ENCODE measurements around the gene CRELD2. TPM values are rescaled to one million over a fixed set of nuclear protein-coding genes. Genes with fewer than 3 reads are reported as not detected.

The CRELD2 gene
- total RNA-seq, 3 donors from 2014 or later, result 27.6 to 57.6 (median 32.2) TPM

GRCh38 chr22:49961601-49962011, 43.2 kb downstream of the CRELD2 start:
- H3K4me1 ChIP-seq (ENCODE audit: low read depth), result peaks cover 37% of the 10 kb centered on the region
- intact Hi-C loops (cut with DNase I, micrococcal nuclease), result no loop called here
- DNase-seq, result no peak
- H3K9me3 ChIP-seq, result no peaks in the 10 kb centered on the region
- peak overlapping the region; percentile 78 for H3K4me3 ChIP-seq
- H3K36me3 ChIP-seq (ENCODE audit: low read depth), result peaks cover 5% of the 10 kb centered on the region
- ATAC-seq, result no peak
- no peak for TF ChIP-seq CTCF (IDR thresholded peaks at IDR 0.05)

- Histone ChIP-seq H3K4me1 (ENCODE audit: low read depth) (peaks cover 42% of the 10 kb centered on the region), H3K36me3 (ENCODE audit: low read depth) (peaks cover 5% of the 10 kb centered on the region), H3K4me3 (peak overlapping the region; percentile 78), H3K9me3 (no peaks in the 10 kb centered on the region)
- DNase-seq, result peak; percentile 85 to 91 (median 88)
- no peak for TF ChIP-seq CTCF (IDR thresholded peaks at IDR 0.05)
- peak; percentile 30 for ATAC-seq
- intact Hi-C loops (cut with DNase I, micrococcal nuclease), result no loop called here
Measured at GRCh38 chr22:49962012-49962750, 43.7 kb downstream of the CRELD2 start.

- Histone ChIP-seq H3K36me3 (ENCODE audit: low read depth) (peaks cover 5% of the 10 kb centered on the region), H3K4me3 (peak overlapping the region; percentile 78), H3K4me1 (ENCODE audit: low read depth) (peaks cover 37% of the 10 kb centered on the region), H3K9me3 (no peaks in the 10 kb centered on the region)
- peak; percentile 54 to 75 (median 59) for DNase-seq
- no peak for TF ChIP-seq CTCF (IDR thresholded peaks at IDR 0.05)
- intact Hi-C loops (cut with DNase I, micrococcal nuclease), result no loop called here
- ATAC-seq, result no peak
Measured at GRCh38 chr22:49962751-49963646, 44.6 kb downstream of the CRELD2 start.

GRCh38 chr22:49963647-49964026, 45.2 kb downstream of the CRELD2 start:
- Histone ChIP-seq H3K4me1 (ENCODE audit: low read depth) (peaks cover 35% of the 10 kb centered on the region), H3K4me3 (no peak overlapping the region), H3K36me3 (ENCODE audit: low read depth) (peaks cover 5% of the 10 kb centered on the region), H3K9me3 (no peaks in the 10 kb centered on the region)
- ATAC-seq (no peak), DNase-seq (peak in 2 of 3 donors; percentile 48 to 64)
- TF ChIP-seq CTCF (IDR thresholded peaks at IDR 0.05), result no peak
- intact Hi-C loops (cut with DNase I, micrococcal nuclease), result no loop called here

GRCh38 chr22:49964136-49965090, 46.0 kb downstream of the CRELD2 start:
- Histone ChIP-seq H3K36me3 (ENCODE audit: low read depth) (peaks cover 5% of the 10 kb centered on the region), H3K9me3 (no peaks in the 10 kb centered on the region), H3K4me3 (no peak overlapping the region), H3K4me1 (ENCODE audit: low read depth) (peaks cover 33% of the 10 kb centered on the region)
- DNase-seq (peak; percentile 20 to 61 (median 40)), ATAC-seq (no peak)
- no peak for TF ChIP-seq CTCF (IDR thresholded peaks at IDR 0.05)
- intact Hi-C loops (cut with DNase I, micrococcal nuclease), result no loop called here

Measured in mucosa of descending colon (tissue), 3 donors.